ENCODE measurements around the gene AASS. TPM values are rescaled to one million over a fixed set of nuclear protein-coding genes. Genes with fewer than 3 reads are reported as not detected.

Gene AASS
- total and polyA plus RNA-seq, 10 of the 15 experiments (the other 5 are each of a cell fraction or from before 2014, with no cell fraction given), result 0.09 to 8.0 (median 0.39) TPM

DNA sequence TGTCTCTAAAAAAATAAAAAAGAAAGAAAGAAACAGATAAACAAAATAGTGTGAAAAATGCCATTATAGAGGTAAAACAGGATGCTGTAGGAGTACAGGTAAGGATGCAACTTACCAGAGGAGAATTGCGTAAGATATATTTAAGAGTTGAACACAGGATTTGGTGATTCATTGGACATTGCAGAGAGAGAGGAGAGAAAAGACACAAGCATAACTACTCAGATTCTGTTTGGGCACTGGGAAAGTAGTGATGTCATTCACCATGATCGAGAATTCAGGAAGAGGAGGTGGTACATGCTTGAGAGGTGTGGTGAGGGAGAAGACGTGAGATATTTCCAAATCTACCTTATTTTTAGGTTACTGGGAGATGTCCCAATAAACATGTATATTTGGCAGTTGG, 97.6 kb downstream of the AASS start:
- no peak overlapping the region for H3K4me2 ChIP-seq (ENCODE audit: control insufficient read depth, insufficient read depth)
- SMC1A ChIA-PET (ENCODE audit: uncharacterized antibody, unreplicated experiment), result no interaction called here
- POLR2A ChIA-PET, result no interaction called here
- intact Hi-C loops (cut with micrococcal nuclease; ENCODE audit: unreplicated experiment), result no loop called here
- no peak overlapping the region for H3K4me3 ChIP-seq
- H3K9ac ChIP-seq (ENCODE audit: control insufficient read depth, insufficient read depth, low read length), result no peak overlapping the region
- no peak for TF ChIP-seq YBX1 (IDR thresholded peaks at IDR 0.05)
- TF ChIP-seq E4F1 (IDR thresholded peaks at IDR 0.05; ENCODE audit: borderline replicate concordance, partially characterized antibody), result no peak
- no peak for TF ChIP-seq MXI1 (IDR thresholded peaks at IDR 0.05; ENCODE audit: low read depth, low read length)
- no peak for TF ChIP-seq SREBF1 (IDR thresholded peaks at IDR 0.05; ENCODE audit: low read length)
- TF ChIP-seq NFXL1 (IDR thresholded peaks at IDR 0.05; ENCODE audit: borderline replicate concordance), result no peak
- H4K20me1 ChIP-seq (ENCODE audit: control insufficient read depth, insufficient read depth), result no peaks in the 10 kb centered on the region
- no peak for DNase-seq (ENCODE audit: low read depth, low spot score)
- RAD21 ChIA-PET (ENCODE audit: unreplicated experiment), result no interaction called here
- no peaks in the 10 kb centered on the region for H3K27me3 ChIP-seq (replicated peaks in 1 of 2; ENCODE audit: control insufficient read depth in 2 of 2, insufficient read depth in 2 of 2, low read length in 1 of 2)
- no peak for ATAC-seq
- CTCF ChIA-PET, result no interaction called here
- in situ Hi-C loops (cut with MboI), result no loop called here
- BruUV-seq (replicated peaks), result no TSS peak
- H3K9me3 ChIP-seq (replicated peaks; ENCODE audit: control insufficient read depth, insufficient read depth, low read length), result no peaks in the 10 kb centered on the region
- H3K4me1 ChIP-seq (ENCODE audit: control insufficient read depth, insufficient read depth, low read length), result no peaks in the 10 kb centered on the region
- 37% methylated on average over 3 of the region's 3 CpGs for WGBS (ENCODE audit: insufficient coverage, insufficient replicate concordance, low lambda C conversion rate, missing lambda C conversion rate)
- H3K79me2 ChIP-seq (ENCODE audit: control insufficient read depth, insufficient read depth, low read length), result no peaks in the 10 kb centered on the region
- no peaks in the 10 kb centered on the region for H3K36me3 ChIP-seq (ENCODE audit: control insufficient read depth in 2 of 2, insufficient read depth in 2 of 2, low read length in 1 of 2)
- FAIRE-seq, result no peak
- no peak overlapping the region for H3K27ac ChIP-seq (ENCODE audit: control insufficient read depth, insufficient read depth)
- H2AFZ ChIP-seq (ENCODE audit: control insufficient read depth, low read depth, low read length), result no peak overlapping the region

- Histone ChIP-seq H3K4me1 (ENCODE audit: control insufficient read depth, insufficient read depth, low read length) (no peaks in the 10 kb centered on the region), H3K4me2 (ENCODE audit: control insufficient read depth, insufficient read depth) (no peak overlapping the region), H3K27me3 (replicated peaks in 1 of 2; ENCODE audit: control insufficient read depth in 2 of 2, insufficient read depth in 2 of 2, low read length in 1 of 2) (no peaks in the 10 kb centered on the region), H4K20me1 (ENCODE audit: control insufficient read depth, insufficient read depth) (no peaks in the 10 kb centered on the region), H3K36me3 (ENCODE audit: control insufficient read depth in 2 of 2, insufficient read depth in 2 of 2, low read length in 1 of 2) (no peaks in the 10 kb centered on the region), H3K9me3 (replicated peaks; ENCODE audit: control insufficient read depth, insufficient read depth, low read length) (no peaks in the 10 kb centered on the region), H3K9ac (ENCODE audit: control insufficient read depth, insufficient read depth, low read length) (no peak overlapping the region), H3K79me2 (ENCODE audit: control insufficient read depth, insufficient read depth, low read length) (no peaks in the 10 kb centered on the region), H3K4me3 (no peak overlapping the region), H3K27ac (ENCODE audit: control insufficient read depth, insufficient read depth) (no peak overlapping the region), H2AFZ (ENCODE audit: control insufficient read depth, low read depth, low read length) (no peak overlapping the region)
- POLR2A ChIA-PET, result interaction anchor here (0.6 kb wide), 1 partner anchor 42 kb away, joined by 3 read pairs; no protein-coding TSS in a partner anchor
- CTCF ChIA-PET, result no interaction called here
- TF ChIP-seq, protein P1, sequence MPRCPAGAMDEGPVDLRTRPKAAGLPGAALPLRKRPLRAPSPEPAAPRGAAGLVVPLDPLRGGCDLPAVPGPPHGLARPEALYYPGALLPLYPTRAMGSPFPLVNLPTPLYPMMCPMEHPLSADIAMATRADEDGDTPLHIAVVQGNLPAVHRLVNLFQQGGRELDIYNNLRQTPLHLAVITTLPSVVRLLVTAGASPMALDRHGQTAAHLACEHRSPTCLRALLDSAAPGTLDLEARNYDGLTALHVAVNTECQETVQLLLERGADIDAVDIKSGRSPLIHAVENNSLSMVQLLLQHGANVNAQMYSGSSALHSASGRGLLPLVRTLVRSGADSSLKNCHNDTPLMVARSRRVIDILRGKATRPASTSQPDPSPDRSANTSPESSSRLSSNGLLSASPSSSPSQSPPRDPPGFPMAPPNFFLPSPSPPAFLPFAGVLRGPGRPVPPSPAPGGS (IDR thresholded peaks at IDR 0.05; ENCODE audit: borderline replicate concordance, insufficient read depth, low read depth, low read length, poor library complexity, severe bottlenecking), result no peak
- TF ChIP-seq, protein P2, sequence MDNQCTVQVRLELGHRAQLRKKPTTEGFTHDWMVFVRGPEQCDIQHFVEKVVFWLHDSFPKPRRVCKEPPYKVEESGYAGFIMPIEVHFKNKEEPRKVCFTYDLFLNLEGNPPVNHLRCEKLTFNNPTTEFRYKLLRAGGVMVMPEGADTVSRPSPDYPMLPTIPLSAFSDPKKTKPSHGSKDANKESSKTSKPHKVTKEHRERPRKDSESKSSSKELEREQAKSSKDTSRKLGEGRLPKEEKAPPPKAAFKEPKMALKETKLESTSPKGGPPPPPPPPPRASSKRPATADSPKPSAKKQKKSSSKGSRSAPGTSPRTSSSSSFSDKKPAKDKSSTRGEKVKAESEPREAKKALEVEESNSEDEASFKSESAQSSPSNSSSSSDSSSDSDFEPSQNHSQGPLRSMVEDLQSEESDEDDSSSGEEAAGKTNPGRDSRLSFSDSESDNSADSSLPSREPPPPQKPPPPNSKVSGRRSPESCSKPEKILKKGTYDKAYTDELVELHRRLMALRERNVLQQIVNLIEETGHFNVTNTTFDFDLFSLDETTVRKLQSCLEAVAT (IDR thresholded peaks at IDR 0.05), result no peak
- no peak for TF ChIP-seq CBX5 (IDR thresholded peaks at IDR 0.05; ENCODE audit: low read depth)
- TF ChIP-seq EP300 (IDR thresholded peaks at IDR 0.05; ENCODE audit: borderline replicate concordance in 1 of 2, control insufficient read depth in 1 of 2, low read depth in 2 of 2, low read length in 2 of 2), result no peak
- TF ChIP-seq TBL1XR1 (IDR thresholded peaks at IDR 0.05; ENCODE audit: low read depth, low read length), result no peak
- intact Hi-C loops (cut with micrococcal nuclease; ENCODE audit: unreplicated experiment) (no loop called here), in situ Hi-C loops (cut with MboI) (no loop called here)
- FAIRE-seq, result no peak
- no peak for ATAC-seq
- SMC1A ChIA-PET (ENCODE audit: uncharacterized antibody, unreplicated experiment), result no interaction called here
- no TSS peak for BruUV-seq (replicated peaks)
- RAD21 ChIA-PET (ENCODE audit: unreplicated experiment), result no interaction called here
- DNase-seq (ENCODE audit: low read depth, low spot score), result no peak
- 8% methylated on average over 3 of the region's 3 CpGs for WGBS (ENCODE audit: insufficient coverage, insufficient replicate concordance, low lambda C conversion rate, missing lambda C conversion rate)
Measured at GRCh38 chr7:122040147-122040546, 103.9 kb downstream of the AASS start.

All from GM12878 (cell line).